SK-N-SH treated with all-trans-retinoic acid at 6 μM for 48 hours (cell line): ENCODE measurements around the gene SLCO1B1.
A peak's percentile ranks its signal among the peaks of the same experiment; 100 is the strongest.

Experiments
- ATAC-seq: fragments of 200-7000 bp; cut with Tn5 transposase; 3 replicates; pipeline ENCODE4 v1.9.1; 2020; ENCODE audit warnings: mild to moderate bottlenecking, moderate library complexity
- ARNTL ChIP-seq: fragments of 450-650 bp; formaldehyde crosslinking; IDR thresholded peaks from 2 replicates; pipeline ENCODE4 v1.5.0; 2020; ENCODE audit warnings: low read depth, mild to moderate bottlenecking, moderate library complexity, borderline replicate concordance
- BACH2 ChIP-seq: fragments of 250-450 bp; sonication (Bioruptor Pico); IDR thresholded peaks from 2 replicates; pipeline ENCODE4 v1.9.0; 2021; ENCODE audit warnings: mild to moderate bottlenecking, borderline replicate concordance
- CREB5 ChIP-seq: fragments of 250-450 bp; sonication (Bioruptor Pico); IDR thresholded peaks from 2 replicates; pipeline ENCODE4 v1.5.1; 2020; ENCODE audit warnings: low read depth, mild to moderate bottlenecking, moderate library complexity
- CSRNP3 ChIP-seq: fragments of 250-450 bp; sonication (Bioruptor Pico); IDR thresholded peaks from 2 replicates; pipeline ENCODE4 v1.5.1; 2021; ENCODE audit warnings: mild to moderate bottlenecking, moderate library complexity
- ESRRG ChIP-seq: fragments of 250-450 bp; sonication (Bioruptor Pico); IDR thresholded peaks from 2 replicates; pipeline ENCODE4 v1.6.1; 2021; ENCODE audit warnings: mild to moderate bottlenecking
- GLIS3 ChIP-seq: fragments of 250-450 bp; sonication (Bioruptor Pico); IDR thresholded peaks from 2 replicates; pipeline ENCODE4 v1.5.0; 2020; ENCODE audit warnings: mild to moderate bottlenecking, moderate library complexity
- ISL1 ChIP-seq: fragments of 250-450 bp; sonication (Bioruptor Pico); IDR thresholded peaks from 2 replicates; pipeline ENCODE4 v2.1.2; 2022; ENCODE audit warnings: mild to moderate bottlenecking, moderate library complexity
- PATZ1 ChIP-seq: fragments of 250-450 bp; sonication (Bioruptor Pico); IDR thresholded peaks from 2 replicates; pipeline ENCODE4 v1.8.0; 2020; ENCODE audit warnings: mild to moderate bottlenecking, moderate library complexity, borderline replicate concordance
- POU6F1 ChIP-seq: fragments of 250-450 bp; sonication (Bioruptor Pico); IDR thresholded peaks from 2 replicates; pipeline ENCODE4 v1.8.0; 2021; ENCODE audit warnings: low read depth, mild to moderate bottlenecking, moderate library complexity, borderline replicate concordance
- RARB ChIP-seq: fragments of 250-450 bp; sonication (Bioruptor Pico); IDR thresholded peaks from 2 replicates; pipeline ENCODE4 v1.8.0; 2021; ENCODE audit warnings: mild to moderate bottlenecking, moderate library complexity
- TCF4 ChIP-seq: fragments of 250-450 bp; sonication (Bioruptor Pico); IDR thresholded peaks from 2 replicates; pipeline ENCODE4 v1.8.0; 2021; ENCODE audit warnings: mild to moderate bottlenecking, moderate library complexity, borderline replicate concordance
- TOX ChIP-seq: fragments of 250-450 bp; sonication (Bioruptor Pico); IDR thresholded peaks from 2 replicates; pipeline ENCODE4 v1.8.0; 2021; ENCODE audit warnings: mild to moderate bottlenecking, moderate library complexity, borderline replicate concordance
- TSHZ2 ChIP-seq: fragments of 250-450 bp; sonication (Bioruptor Pico); IDR thresholded peaks from 2 replicates; pipeline ENCODE4 v1.5.0; 2020; ENCODE audit warnings: mild to moderate bottlenecking, moderate library complexity
- ZC3H10 ChIP-seq: fragments of 250-450 bp; sonication (Bioruptor Pico); IDR thresholded peaks from 2 replicates; pipeline ENCODE4 v1.5.1; 2021; ENCODE audit warnings: mild to moderate bottlenecking, moderate library complexity
- ZFP3 ChIP-seq: fragments of 250-450 bp; sonication (Bioruptor Pico); IDR thresholded peaks from 2 replicates; pipeline ENCODE4 v1.5.0; 2020; ENCODE audit warnings: mild to moderate bottlenecking, moderate library complexity
- ZFP30 ChIP-seq: fragments of 450-650 bp; formaldehyde crosslinking; IDR thresholded peaks from 2 replicates; pipeline ENCODE4 v1.5.0; 2022; ENCODE audit warnings: mild to moderate bottlenecking, moderate library complexity
- ZNF8 ChIP-seq: fragments of 450-650 bp; formaldehyde crosslinking; IDR thresholded peaks from 2 replicates; pipeline ENCODE4 v1.5.0; 2020; ENCODE audit warnings: mild to moderate bottlenecking, moderate library complexity

The SLCO1B1 gene

GRCh38 chr12:21151184-21151583 is 20.2 kb downstream of the SLCO1B1 start:
- no peak for ATAC-seq
- no peak for TF ChIP-seq TOX (CRISPR knock-in tag)
- TF ChIP-seq TCF4: no peak
- no peak for TF ChIP-seq ESRRG (CRISPR knock-in tag)
- TF ChIP-seq ISL1 (CRISPR knock-in tag): no peak
- no peak for TF ChIP-seq RARB (CRISPR knock-in tag)

GRCh38 chr12:21155522-21156351 is 24.7 kb downstream of the SLCO1B1 start:
- no peak for TF ChIP-seq ZFP3 (CRISPR knock-in tag)
- no peak for TF ChIP-seq ZNF8 (CRISPR knock-in tag)
- TF ChIP-seq, all 23 proteins: peak for 0

GRCh38 chr12:21165048-21165447 is 34.1 kb downstream of the SLCO1B1 start:
- no peak for ATAC-seq
- TF ChIP-seq ZC3H10 (CRISPR knock-in tag): no peak
- no peak for TF ChIP-seq ZNF8 (CRISPR knock-in tag)
- TF ChIP-seq PATZ1: no peak
- TF ChIP-seq CREB5 (CRISPR knock-in tag): no peak
- TF ChIP-seq TSHZ2 (CRISPR knock-in tag): no peak
- TF ChIP-seq ZFP30: no peak
- no peak for TF ChIP-seq CSRNP3
- no peak for TF ChIP-seq ISL1 (CRISPR knock-in tag)
- TF ChIP-seq TCF4: no peak
- TF ChIP-seq ESRRG (CRISPR knock-in tag): no peak
- no peak for TF ChIP-seq BACH2 (CRISPR knock-in tag)
- no peak for TF ChIP-seq GLIS3 (CRISPR knock-in tag)
- TF ChIP-seq, all 23 proteins: peak for 0

More at GRCh38 chr12:21155522-21156351, 24.7 kb downstream of the SLCO1B1 start:
- ATAC-seq: no peak

GRCh38 chr12:21169878-21170472 is 39.0 kb downstream of the SLCO1B1 start:
- TF ChIP-seq ESRRG (CRISPR knock-in tag) (no peak), GLIS3 (CRISPR knock-in tag) (no peak), ARNTL (CRISPR knock-in tag) (no peak), POU6F1 (CRISPR knock-in tag) (no peak), BACH2 (CRISPR knock-in tag) (no peak), CREB5 (CRISPR knock-in tag) (no peak)

More at GRCh38 chr12:21169878-21170472, 39.0 kb downstream of the SLCO1B1 start:
- ATAC-seq: peak; percentile 67; the same call in 2 of the 3 replicates
